ENCODE measurements around the gene FERMT1.

DNA sequence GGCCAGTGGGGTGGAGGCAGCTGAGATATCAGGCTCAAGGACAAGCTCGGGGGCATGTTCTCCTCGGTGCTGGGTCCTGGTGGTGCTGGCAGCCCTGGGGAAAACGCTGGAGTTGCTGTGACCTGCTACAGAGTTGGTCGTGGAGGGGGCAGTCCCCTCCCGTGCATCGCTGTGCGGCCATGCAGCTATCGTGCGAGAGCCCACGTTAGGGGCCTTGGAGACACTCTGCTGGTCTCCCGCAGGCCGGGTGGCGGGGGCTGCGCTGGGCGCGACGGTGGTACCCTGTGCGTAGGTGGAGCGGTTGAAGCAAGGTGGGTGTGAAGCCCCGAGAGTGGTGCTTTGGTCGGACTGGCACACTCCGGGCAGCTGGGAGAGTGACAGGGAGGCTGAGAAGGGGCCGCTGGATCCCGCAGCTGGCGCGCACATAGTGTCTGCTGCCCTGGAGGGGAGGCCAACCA, 81.0 kb downstream of the FERMT1 start:
- TF ChIP-seq, protein P1, sequence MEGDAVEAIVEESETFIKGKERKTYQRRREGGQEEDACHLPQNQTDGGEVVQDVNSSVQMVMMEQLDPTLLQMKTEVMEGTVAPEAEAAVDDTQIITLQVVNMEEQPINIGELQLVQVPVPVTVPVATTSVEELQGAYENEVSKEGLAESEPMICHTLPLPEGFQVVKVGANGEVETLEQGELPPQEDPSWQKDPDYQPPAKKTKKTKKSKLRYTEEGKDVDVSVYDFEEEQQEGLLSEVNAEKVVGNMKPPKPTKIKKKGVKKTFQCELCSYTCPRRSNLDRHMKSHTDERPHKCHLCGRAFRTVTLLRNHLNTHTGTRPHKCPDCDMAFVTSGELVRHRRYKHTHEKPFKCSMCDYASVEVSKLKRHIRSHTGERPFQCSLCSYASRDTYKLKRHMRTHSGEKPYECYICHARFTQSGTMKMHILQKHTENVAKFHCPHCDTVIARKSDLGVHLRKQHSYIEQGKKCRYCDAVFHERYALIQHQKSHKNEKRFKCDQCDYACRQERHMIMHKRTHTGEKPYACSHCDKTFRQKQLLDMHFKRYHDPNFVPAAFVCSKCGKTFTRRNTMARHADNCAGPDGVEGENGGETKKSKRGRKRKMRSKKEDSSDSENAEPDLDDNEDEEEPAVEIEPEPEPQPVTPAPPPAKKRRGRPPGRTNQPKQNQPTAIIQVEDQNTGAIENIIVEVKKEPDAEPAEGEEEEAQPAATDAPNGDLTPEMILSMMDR (IDR thresholded peaks at IDR 0.05; ENCODE audit: insufficient read depth, low read length, poor library complexity, severe bottlenecking), result no peak
- TF ChIP-seq EZH2phosphoT487 (conservative IDR thresholded peaks at IDR 0.05; ENCODE audit: low read length), result no peak
